ENCODE measurements around the gene FTO. TPM values are rescaled to one million over a fixed set of nuclear protein-coding genes. Genes with fewer than 3 reads are reported as not detected.

FTO gene
- total RNA-seq, 1 donor from 2014 or later, result 85.1 TPM

DNA sequence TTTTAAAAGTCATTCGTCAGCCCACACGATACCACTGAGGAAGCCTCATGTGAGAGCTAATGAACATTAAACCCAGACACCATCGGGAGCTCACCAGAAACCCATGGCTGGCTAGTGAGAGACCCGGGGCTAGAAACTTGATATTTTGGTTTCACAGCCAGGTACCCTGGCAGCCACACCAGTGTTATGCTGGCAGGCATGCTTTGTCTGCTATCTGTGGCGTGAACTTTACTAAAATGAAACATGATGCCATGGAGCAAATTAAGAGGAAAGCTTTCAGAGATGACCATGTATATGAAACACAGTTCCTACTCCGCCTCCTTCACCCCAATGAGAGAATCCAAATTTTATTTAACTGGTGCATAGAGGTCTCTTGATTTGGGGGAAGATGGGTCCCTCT is 291.4 kb downstream of the FTO start:
- Mint-ChIP-seq H3K36me3 (peaks cover 9% of the 10 kb centered on the region), H3K4me1 (ENCODE audit: unreplicated experiment) (peaks cover 46% of the 10 kb centered on the region), H3K9me3 (no peaks in the 10 kb centered on the region), H3K4me3 (no peak overlapping the region), H3K27me3 (no peaks in the 10 kb centered on the region), H3K27ac (no peak overlapping the region)
- no peak for DNase-seq (ENCODE audit: extremely low spot score, unreplicated experiment)
- TF ChIP-seq, protein P1, sequence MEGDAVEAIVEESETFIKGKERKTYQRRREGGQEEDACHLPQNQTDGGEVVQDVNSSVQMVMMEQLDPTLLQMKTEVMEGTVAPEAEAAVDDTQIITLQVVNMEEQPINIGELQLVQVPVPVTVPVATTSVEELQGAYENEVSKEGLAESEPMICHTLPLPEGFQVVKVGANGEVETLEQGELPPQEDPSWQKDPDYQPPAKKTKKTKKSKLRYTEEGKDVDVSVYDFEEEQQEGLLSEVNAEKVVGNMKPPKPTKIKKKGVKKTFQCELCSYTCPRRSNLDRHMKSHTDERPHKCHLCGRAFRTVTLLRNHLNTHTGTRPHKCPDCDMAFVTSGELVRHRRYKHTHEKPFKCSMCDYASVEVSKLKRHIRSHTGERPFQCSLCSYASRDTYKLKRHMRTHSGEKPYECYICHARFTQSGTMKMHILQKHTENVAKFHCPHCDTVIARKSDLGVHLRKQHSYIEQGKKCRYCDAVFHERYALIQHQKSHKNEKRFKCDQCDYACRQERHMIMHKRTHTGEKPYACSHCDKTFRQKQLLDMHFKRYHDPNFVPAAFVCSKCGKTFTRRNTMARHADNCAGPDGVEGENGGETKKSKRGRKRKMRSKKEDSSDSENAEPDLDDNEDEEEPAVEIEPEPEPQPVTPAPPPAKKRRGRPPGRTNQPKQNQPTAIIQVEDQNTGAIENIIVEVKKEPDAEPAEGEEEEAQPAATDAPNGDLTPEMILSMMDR (conservative IDR thresholded peaks at IDR 0.05), result no peak

DNA sequence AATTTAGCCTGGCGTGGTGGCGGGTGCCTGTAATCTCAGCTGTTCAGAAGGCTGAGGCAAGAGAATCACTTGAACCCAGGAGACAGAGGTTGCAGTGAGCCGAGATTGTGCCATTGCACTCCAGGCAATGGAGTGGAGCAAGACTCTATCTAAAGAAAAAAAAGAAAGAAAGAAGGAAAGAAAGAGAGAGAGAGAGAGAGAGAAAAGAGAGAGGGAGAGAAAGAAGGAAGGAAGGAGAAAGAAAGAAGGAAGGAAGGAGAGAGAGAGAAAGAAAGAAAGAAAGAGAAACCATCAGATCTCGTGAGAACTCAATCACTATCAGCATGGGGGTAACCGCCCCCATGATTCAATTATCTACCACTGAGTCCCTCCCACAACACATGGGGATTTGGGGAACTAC is 293.0 kb downstream of the FTO start:
- Mint-ChIP-seq H3K27me3 (no peaks in the 10 kb centered on the region), H3K9me3 (no peaks in the 10 kb centered on the region), H3K36me3 (peaks cover 9% of the 10 kb centered on the region), H3K4me3 (no peak overlapping the region), H3K27ac (no peak overlapping the region), H3K4me1 (ENCODE audit: unreplicated experiment) (peaks cover 33% of the 10 kb centered on the region)
- no peak for DNase-seq (ENCODE audit: extremely low spot score, unreplicated experiment)
- TF ChIP-seq, protein P1 (conservative IDR thresholded peaks at IDR 0.05), result no peak

DNA sequence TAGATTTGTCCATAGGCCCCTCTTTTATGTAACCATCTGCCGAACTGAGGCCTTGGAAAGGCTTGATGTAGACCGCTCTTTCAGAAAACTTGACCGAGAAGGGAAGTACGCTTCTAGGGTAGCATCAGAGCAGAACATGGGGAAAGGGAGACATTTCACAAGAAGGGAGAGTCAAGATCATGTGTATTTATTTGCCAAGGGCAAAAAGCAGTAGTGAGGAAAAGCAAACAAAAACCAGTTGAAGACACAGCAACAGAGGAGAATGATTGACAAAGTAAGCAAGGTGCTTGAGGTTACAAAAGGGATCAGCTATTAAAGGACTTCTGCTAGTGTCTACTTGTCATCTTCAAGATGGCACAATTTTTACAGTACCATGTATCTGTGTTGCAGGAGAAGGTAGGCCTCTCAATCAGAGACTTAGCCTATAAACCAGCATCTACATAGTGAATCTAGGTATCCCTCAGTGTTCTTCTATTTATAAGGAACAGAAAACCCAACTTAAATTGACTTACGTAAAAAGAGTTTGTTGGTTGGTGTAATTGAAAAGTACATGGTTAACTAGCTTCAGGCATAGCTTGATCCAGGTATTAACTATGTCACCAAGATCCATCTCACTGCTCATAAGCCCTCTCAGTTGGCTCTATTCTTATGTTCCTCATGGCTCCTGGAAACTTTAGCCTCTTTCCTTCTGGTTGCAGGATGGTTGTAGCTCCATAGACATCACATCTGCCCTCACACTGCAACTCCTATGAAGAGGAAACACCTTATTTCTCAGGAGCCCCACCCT is 294.3 kb downstream of the FTO start:
- Mint-ChIP-seq H3K36me3 (peaks cover 12% of the 10 kb centered on the region), H3K27ac (no peak overlapping the region), H3K4me3 (no peak overlapping the region), H3K4me1 (ENCODE audit: unreplicated experiment) (peaks cover 22% of the 10 kb centered on the region), H3K9me3 (no peaks in the 10 kb centered on the region), H3K27me3 (no peaks in the 10 kb centered on the region)
- TF ChIP-seq, protein P1 (conservative IDR thresholded peaks at IDR 0.05), result no peak
- DNase-seq (ENCODE audit: extremely low spot score, unreplicated experiment), result no peak

DNA sequence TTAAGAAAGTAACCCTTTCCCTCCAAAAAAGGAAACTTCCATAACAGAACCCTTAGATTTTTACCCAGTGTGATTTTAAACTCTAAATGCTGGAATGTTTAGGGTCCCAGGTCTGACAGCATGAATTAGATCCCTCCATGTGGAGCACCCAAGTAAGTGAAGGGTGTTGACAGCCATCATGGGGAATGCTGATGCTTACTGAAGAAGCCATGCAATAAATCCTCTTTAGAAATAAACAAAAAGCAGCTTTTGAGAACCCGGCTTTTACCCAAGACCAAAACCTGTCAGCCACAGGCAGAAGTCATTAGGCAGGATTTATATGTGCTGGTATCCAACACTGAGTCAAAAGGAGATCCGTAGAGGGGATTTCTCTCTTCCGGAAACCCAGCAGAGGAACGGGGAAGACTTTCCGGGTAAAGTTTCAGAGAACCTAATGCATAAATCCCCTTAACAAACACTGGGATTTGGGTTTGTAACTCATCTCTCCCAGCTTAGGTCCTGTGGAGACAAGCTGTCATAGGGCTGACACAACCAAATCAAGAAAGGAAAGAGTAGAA is 295.1 kb downstream of the FTO start:
- H3K9me3 Mint-ChIP-seq, result no peaks in the 10 kb centered on the region
- TF ChIP-seq, protein P1 (conservative IDR thresholded peaks at IDR 0.05), result no peak
- DNase-seq (ENCODE audit: extremely low spot score, unreplicated experiment), result no peak
- no peaks in the 10 kb centered on the region for H3K27me3 Mint-ChIP-seq
- H3K4me1 Mint-ChIP-seq (ENCODE audit: unreplicated experiment), result peaks cover 22% of the 10 kb centered on the region
- no peak overlapping the region for H3K4me3 Mint-ChIP-seq
- no peak overlapping the region for H3K27ac Mint-ChIP-seq
- peaks cover 12% of the 10 kb centered on the region for H3K36me3 Mint-ChIP-seq

DNA sequence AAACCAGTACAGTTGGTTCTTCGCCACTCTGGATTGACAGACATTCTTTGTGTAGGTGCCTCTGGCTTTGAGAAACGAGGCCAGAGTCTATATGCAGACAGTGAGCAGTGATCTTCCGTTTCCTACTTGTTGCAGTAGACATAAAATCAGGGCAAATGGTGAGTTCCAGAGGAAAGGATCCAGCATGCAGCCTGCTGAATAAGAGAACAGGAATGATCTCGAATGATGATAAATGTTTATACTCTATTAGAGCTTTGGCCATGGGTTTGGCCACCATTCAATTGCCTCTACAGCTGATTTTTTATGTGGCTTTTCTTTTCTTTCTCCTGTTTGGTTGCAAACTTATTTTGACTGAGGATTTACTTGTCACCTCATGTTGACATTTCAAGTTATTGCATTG is 295.9 kb downstream of the FTO start:
- Mint-ChIP-seq H3K4me3 (no peak overlapping the region), H3K27ac (no peak overlapping the region), H3K27me3 (no peaks in the 10 kb centered on the region), H3K36me3 (peaks cover 12% of the 10 kb centered on the region), H3K4me1 (ENCODE audit: unreplicated experiment) (peaks cover 21% of the 10 kb centered on the region), H3K9me3 (no peaks in the 10 kb centered on the region)
- no peak for DNase-seq (ENCODE audit: extremely low spot score, unreplicated experiment)
- TF ChIP-seq, protein P1 (conservative IDR thresholded peaks at IDR 0.05), result no peak

Data from type B pancreatic cell (in vitro differentiated cells).